ENCODE measurements around the gene SPATA32. TPM values are rescaled to one million over a fixed set of nuclear protein-coding genes. Genes with fewer than 3 reads are reported as not detected.

SPATA32 gene, protein sequence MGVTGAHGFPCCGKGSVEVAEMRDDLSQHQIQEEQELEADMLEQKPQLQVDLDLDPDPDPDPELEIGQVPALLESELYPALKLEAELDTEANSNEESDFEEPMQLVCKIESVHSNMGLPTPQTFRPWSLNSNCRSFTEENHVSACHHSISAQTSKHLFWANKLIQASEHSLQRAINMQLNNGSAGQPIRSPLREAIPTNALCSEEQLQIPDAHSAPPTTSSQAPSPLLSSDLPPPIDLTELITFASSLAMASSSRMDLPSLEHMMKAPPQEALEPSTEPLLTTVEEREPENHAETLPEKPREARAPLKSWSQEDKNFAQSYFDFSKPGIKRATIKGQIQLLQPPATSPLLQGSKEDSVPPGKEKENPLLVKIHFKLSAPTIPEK
- not detected in 2 replicates for total RNA-seq (2012; rRNA removed)

DNA sequence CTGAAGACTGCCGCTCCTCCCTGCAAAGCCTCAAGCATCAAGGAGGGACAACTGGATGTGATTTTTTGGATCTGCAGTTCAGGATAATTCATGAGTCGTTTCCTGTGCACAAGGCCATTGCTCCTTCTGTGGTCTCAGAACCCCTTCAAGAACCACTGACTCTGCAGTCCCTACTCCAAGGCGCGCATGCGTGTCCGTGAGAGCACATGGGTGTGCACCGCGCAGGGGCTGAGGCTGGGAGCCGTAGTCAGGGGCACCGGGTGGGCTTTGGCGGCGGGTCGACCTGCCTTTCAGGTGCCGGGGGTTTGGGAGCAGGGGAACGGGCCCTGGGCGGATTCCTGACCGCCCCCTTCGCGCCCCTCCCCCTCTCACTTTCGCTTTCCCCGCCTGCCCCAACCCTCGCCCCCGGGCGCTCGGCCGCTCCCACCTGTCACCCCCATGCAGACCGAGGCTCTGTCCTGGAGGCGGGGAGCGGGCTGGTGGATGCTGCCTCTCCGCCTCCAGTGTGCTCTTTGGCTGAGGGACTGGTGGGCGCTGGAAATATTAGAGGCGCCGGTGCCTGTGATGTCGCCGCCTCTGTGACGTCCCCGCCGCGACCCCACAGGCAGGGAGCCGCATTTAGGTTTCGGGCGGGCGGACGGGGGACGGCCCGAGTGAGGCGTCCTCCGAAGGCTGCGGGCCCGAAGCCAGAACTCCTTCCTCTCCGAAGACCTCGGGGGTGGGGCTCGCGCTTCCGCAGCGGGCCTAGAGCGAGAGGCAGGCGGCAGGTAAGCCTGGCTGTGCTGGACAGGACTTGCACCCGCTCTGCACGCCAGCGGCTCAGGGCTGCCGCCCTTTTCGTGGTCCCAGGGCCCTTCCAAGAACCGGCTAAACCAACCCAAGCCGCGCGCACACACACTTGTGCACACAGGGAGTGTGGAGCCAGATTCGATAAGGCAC, at the start of gene SPATA32:
SPATA32 (minus strand) TSS at position 518 of the 939 bp plus-strand sequence; CDS start at position 440, 78 bp downstream.
- Histone ChIP-seq H3K4me2 (ENCODE audit: low read length) (peak within 1 kb of the TSS; percentile 44), H3K4me1 (ENCODE audit: control insufficient read depth, insufficient read depth, low read length) (peaks cover 43% of the 10 kb centered on the region), H3K9me3 (replicated peaks; ENCODE audit: low read length) (no peaks in the 10 kb centered on the region), H3K9ac (ENCODE audit: low read depth, low read length) (peak within 1 kb of the TSS; percentile 10), H3K36me3 (ENCODE audit: insufficient read depth, low read length) (peaks cover 40% of the 10 kb centered on the region), H3K4me3 (ENCODE audit: low read length) (no peak within 1 kb of the TSS), H3K27me3 (ENCODE audit: control insufficient read depth, insufficient read depth, low read length) (no peaks in the 10 kb centered on the region)

DNA sequence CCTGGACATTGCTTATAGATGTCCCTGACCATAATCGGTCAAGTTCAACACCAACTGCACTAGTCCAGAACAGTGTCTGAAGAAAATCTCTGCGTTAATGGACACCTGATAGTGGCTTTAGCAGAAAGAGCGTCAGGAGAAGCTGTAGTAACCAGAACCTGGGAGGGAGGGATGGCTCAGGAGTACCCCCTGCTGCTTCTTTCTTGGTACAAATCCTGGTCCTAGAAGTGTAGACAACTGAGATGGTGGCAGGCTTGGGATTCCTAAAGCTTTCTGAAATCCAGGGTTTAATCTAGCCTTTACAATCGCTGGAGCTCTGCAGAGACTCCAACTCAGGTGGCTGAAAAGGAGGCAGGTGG, 49.5 kb upstream of the SPATA32 start:
- Histone ChIP-seq H3K4me3 (ENCODE audit: low read length) (no peak overlapping the region), H3K9me3 (replicated peaks; ENCODE audit: low read length) (no peaks in the 10 kb centered on the region), H3K27me3 (ENCODE audit: control insufficient read depth, insufficient read depth, low read length) (no peaks in the 10 kb centered on the region), H3K4me2 (ENCODE audit: low read length) (peak overlapping the region; percentile 80), H3K9ac (ENCODE audit: low read depth, low read length) (peak overlapping the region; percentile 91), H3K36me3 (ENCODE audit: insufficient read depth, low read length) (peaks cover 31% of the 10 kb centered on the region), H3K4me1 (ENCODE audit: control insufficient read depth, insufficient read depth, low read length) (peaks cover 67% of the 10 kb centered on the region)

DNA sequence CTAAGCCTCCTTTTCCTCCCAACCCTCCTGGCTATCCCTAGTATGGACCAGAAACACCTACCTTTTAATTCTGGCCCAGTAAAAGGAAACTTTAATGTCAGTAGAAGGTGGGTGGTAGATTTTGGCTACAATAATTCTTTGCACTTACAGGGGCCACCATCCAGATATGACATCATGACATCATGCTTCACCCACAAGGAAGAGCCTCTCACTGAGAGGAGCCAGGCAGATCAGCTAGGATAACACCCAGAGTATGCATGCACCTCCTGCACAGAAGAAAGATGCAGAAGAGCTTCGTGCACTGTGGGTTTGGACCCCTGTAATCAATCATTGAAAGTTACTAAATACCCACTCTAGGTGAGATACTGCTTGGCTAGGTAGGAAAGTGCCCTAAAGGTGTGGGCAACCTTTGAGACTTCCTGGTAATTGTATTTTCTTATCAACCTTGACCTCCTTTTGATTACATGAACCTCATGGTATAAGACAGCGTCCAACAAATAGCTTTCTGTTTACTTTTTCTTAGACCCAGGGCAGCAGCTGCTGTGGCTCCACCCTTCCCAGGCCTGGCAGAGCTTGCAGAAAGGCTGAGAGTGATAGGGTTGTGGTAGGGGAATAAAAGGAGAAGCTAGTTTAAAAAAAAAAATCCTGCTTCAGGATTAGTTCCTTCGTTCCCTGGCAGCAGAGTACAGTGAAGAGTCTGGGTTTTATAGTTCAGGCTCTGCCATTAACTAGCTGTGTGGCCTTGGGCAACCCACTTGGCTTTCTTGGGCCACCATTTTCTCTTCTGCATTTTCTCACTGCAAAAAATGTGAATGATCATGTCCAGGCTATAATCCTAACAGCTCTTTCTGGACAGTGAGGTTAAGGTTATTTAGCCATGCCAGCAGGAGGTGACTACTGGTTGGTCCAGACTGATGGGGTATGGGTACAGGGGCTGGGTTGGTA, 48.8 kb upstream of the SPATA32 start:
- Histone ChIP-seq H3K27me3 (ENCODE audit: control insufficient read depth, insufficient read depth, low read length) (no peaks in the 10 kb centered on the region), H3K36me3 (ENCODE audit: insufficient read depth, low read length) (peaks cover 34% of the 10 kb centered on the region), H3K4me3 (ENCODE audit: low read length) (no peak overlapping the region), H3K9ac (ENCODE audit: low read depth, low read length) (peak overlapping the region; percentile 91), H3K4me1 (ENCODE audit: control insufficient read depth, insufficient read depth, low read length) (peaks cover 75% of the 10 kb centered on the region), H3K9me3 (replicated peaks; ENCODE audit: low read length) (no peaks in the 10 kb centered on the region), H3K4me2 (ENCODE audit: low read length) (peak overlapping the region; percentile 80)

DNA sequence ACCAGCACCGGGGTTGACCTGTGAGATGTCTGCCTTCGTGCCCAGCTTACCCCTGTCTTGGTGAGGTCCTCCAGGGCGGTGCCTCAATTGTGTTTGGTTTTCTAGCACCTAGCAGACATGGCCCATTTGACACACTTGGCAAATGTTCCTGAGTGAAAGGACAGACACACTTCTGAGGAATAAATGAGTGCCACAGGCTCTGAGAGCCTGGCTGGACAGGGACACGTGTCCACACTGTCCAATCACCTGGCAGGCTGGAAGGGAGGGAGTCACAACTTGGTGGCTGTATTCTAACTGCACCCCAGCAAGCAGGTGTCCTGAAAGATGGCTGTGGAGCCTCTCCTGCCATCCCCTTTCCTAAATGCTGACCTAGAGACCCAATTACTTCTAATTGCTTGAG, 47.5 kb upstream of the SPATA32 start:
- Histone ChIP-seq H3K9me3 (replicated peaks; ENCODE audit: low read length) (no peaks in the 10 kb centered on the region), H3K4me2 (ENCODE audit: low read length) (no peak overlapping the region), H3K4me3 (ENCODE audit: low read length) (no peak overlapping the region), H3K9ac (ENCODE audit: low read depth, low read length) (no peak overlapping the region), H3K27me3 (ENCODE audit: control insufficient read depth, insufficient read depth, low read length) (no peaks in the 10 kb centered on the region), H3K4me1 (ENCODE audit: control insufficient read depth, insufficient read depth, low read length) (peaks cover 82% of the 10 kb centered on the region), H3K36me3 (ENCODE audit: insufficient read depth, low read length) (peaks cover 39% of the 10 kb centered on the region)

DNA sequence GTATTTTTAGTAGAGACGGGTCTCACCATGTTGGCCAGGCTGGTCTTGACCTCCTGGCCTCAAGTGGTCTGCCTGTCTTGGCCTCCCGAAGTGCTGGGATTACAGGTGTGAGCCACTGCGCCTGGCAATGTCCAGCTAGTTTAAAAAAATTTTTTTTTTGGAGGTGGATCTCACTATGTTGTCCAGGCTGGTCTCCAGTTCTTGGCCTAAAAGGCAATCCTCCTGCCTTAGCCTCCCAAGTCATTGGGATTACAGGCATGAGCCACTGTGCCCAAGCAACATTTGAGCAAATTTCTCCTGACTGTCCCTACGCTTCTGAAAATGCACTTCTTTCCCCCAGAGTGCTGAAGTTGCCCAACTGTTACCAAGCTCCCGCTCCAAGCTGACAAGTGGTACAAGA, 46.9 kb upstream of the SPATA32 start:
- H3K9ac ChIP-seq (ENCODE audit: low read depth, low read length), result no peak overlapping the region
- no peaks in the 10 kb centered on the region for H3K9me3 ChIP-seq (replicated peaks; ENCODE audit: low read length)
- no peak overlapping the region for H3K4me2 ChIP-seq (ENCODE audit: low read length)
- H3K27me3 ChIP-seq (ENCODE audit: control insufficient read depth, insufficient read depth, low read length), result no peaks in the 10 kb centered on the region
- H3K4me3 ChIP-seq (ENCODE audit: low read length), result no peak overlapping the region
- peaks cover 78% of the 10 kb centered on the region for H3K4me1 ChIP-seq (ENCODE audit: control insufficient read depth, insufficient read depth, low read length)
- H3K36me3 ChIP-seq (ENCODE audit: insufficient read depth, low read length), result peaks cover 43% of the 10 kb centered on the region

DNA sequence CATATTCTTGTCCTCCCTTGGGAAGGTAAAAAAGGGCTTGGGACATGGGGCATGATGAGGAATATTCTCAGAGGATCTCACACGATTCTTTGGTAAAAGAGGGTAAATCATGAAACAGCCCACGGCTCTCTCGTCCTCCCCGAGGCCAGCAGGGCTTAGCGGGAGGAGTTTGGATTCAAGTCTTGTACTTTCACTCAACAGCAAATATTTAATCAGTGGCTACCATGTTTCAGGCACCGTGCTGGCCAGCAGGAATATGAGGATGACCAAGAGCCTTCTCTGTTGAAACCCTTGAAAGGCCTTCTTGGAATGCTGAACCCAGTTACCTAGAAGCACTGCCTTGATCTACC, 46.1 kb upstream of the SPATA32 start:
- Histone ChIP-seq H3K9ac (ENCODE audit: low read depth, low read length) (peak overlapping the region; percentile 63), H3K4me2 (ENCODE audit: low read length) (peak overlapping the region; percentile 71), H3K4me3 (ENCODE audit: low read length) (peak overlapping the region; percentile 23)

DNA sequence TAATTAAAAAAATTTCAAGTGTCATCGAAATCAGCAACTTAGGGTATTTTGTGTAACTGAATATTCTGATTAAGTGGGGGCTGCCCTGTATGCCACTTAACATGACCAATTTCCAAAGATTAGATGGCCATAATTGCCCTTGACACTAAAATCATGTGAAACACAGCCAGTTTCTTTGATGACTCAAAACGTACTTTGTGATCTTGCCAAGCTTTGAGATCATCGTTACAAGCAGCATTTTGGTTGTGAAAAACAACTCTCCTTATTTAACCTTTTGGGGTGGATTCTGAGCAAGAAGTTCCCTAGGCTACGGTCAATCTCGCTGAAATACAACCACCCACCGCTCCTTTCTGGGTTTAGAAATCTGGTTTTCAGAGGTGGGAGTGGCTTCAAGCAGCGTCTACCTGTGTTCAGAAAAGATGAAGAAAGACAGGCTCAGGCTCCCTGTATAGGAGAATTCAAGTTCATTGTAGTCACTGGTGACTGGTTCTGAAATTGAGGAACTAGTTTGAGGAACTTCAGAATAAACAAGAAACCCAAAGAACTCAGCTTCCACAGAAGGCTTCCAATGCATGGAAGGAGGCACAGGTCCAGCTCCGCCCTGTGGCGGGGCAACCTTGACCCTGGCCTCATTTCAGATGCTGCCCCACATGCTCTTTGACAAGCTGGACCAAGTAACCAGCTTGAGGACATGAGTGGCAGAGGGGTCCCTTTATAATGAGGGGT, 45.6 kb upstream of the SPATA32 start:
- Histone ChIP-seq H3K36me3 (ENCODE audit: insufficient read depth, low read length) (peaks cover 43% of the 10 kb centered on the region), H3K9ac (ENCODE audit: low read depth, low read length) (peak overlapping the region; percentile 63), H3K9me3 (replicated peaks; ENCODE audit: low read length) (no peaks in the 10 kb centered on the region), H3K4me2 (ENCODE audit: low read length) (peak overlapping the region; percentile 71), H3K4me3 (ENCODE audit: low read length) (peak overlapping the region; percentile 23), H3K27me3 (ENCODE audit: control insufficient read depth, insufficient read depth, low read length) (no peaks in the 10 kb centered on the region), H3K4me1 (ENCODE audit: control insufficient read depth, insufficient read depth, low read length) (peaks cover 74% of the 10 kb centered on the region)

More for the DNA sequence above, 46.1 kb upstream of the SPATA32 start:
- no peaks in the 10 kb centered on the region for H3K9me3 ChIP-seq (replicated peaks; ENCODE audit: low read length)
- H3K4me1 ChIP-seq (ENCODE audit: control insufficient read depth, insufficient read depth, low read length), result peaks cover 74% of the 10 kb centered on the region
- peaks cover 43% of the 10 kb centered on the region for H3K36me3 ChIP-seq (ENCODE audit: insufficient read depth, low read length)
- no peaks in the 10 kb centered on the region for H3K27me3 ChIP-seq (ENCODE audit: control insufficient read depth, insufficient read depth, low read length)

DNA sequence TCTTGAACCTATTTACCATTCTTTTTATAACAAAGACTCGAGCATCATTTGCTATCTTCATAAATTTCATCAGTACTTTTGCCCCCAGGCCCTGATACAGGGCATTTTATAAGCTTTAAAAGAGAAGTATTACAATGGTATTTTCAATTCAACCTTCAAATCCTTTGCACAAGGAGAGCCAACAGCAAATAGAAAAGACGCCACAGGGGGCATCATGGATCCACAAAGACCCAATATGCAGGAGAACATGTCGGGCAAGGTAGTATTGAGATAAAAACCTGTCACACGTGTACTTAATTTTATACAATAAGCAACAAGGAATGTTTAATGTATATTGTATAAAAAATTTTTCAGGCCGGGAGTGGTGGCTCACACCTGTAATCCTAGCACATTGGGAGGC, 44.7 kb upstream of the SPATA32 start:
- H3K4me2 ChIP-seq (ENCODE audit: low read length), result peak overlapping the region; percentile 50
- H3K4me1 ChIP-seq (ENCODE audit: control insufficient read depth, insufficient read depth, low read length), result peaks cover 74% of the 10 kb centered on the region
- H3K9ac ChIP-seq (ENCODE audit: low read depth, low read length), result peak overlapping the region; percentile 47
- H3K4me3 ChIP-seq (ENCODE audit: low read length), result peak overlapping the region; percentile 18
- H3K9me3 ChIP-seq (replicated peaks; ENCODE audit: low read length), result no peaks in the 10 kb centered on the region
- H3K36me3 ChIP-seq (ENCODE audit: insufficient read depth, low read length), result peaks cover 38% of the 10 kb centered on the region
- no peaks in the 10 kb centered on the region for H3K27me3 ChIP-seq (ENCODE audit: control insufficient read depth, insufficient read depth, low read length)

DNA sequence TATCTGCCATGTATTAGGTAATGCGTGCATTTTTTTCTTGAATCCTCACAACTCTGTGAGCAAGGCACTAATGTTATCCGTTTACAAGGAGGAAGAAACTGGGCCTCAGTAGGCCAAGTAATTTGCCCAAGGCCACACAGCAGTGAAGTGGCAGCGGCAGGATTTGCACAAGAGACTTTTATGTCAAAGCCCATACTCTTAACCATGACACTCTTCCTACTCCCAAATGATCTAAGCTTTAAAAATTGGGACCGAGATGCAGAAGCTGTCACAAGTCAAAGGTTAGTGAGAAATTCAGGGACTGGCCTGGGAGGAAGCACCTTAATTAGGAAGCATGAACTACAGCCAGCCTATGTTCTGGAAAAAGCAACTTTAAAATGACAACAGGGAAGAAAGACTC, 44.2 kb upstream of the SPATA32 start:
- Histone ChIP-seq H3K27me3 (ENCODE audit: control insufficient read depth, insufficient read depth, low read length) (no peaks in the 10 kb centered on the region), H3K4me3 (ENCODE audit: low read length) (no peak overlapping the region), H3K4me1 (ENCODE audit: control insufficient read depth, insufficient read depth, low read length) (peaks cover 70% of the 10 kb centered on the region), H3K9ac (ENCODE audit: low read depth, low read length) (peak overlapping the region; percentile 47), H3K36me3 (ENCODE audit: insufficient read depth, low read length) (peaks cover 34% of the 10 kb centered on the region), H3K9me3 (replicated peaks; ENCODE audit: low read length) (no peaks in the 10 kb centered on the region), H3K4me2 (ENCODE audit: low read length) (peak overlapping the region; percentile 50)

DNA sequence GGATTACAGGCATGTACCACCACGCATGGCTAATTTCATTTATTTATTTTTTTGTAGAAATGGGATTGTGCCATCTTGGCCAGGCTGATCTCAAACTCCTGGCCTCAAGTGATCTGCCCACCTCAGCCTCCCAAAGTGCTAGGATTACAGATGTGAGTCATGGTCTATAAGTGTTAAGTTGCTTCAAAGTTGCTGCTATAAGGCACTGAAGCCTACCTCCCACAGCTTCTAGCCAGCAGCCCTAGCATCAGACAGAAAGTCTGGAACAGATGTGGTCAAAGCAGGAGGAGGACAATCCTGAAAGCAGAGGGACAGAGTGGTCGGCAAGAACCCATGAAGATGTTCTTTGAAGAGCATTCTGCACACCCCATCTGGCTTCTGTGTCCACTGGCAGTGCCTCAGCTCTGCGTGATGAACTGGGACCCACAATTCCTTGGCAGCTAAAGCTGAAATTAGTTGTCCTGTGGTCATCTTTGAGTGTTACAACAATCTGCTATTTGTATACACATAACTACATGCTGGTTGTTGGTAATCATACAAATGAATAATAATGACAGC, 43.7 kb upstream of the SPATA32 start:
- no peak overlapping the region for H3K4me3 ChIP-seq (ENCODE audit: low read length)
- H3K9me3 ChIP-seq (replicated peaks; ENCODE audit: low read length), result no peaks in the 10 kb centered on the region
- H3K4me1 ChIP-seq (ENCODE audit: control insufficient read depth, insufficient read depth, low read length), result peaks cover 65% of the 10 kb centered on the region
- H3K9ac ChIP-seq (ENCODE audit: low read depth, low read length), result peak overlapping the region; percentile 47
- H3K36me3 ChIP-seq (ENCODE audit: insufficient read depth, low read length), result peaks cover 32% of the 10 kb centered on the region
- H3K27me3 ChIP-seq (ENCODE audit: control insufficient read depth, insufficient read depth, low read length), result no peaks in the 10 kb centered on the region
- peak overlapping the region; percentile 50 for H3K4me2 ChIP-seq (ENCODE audit: low read length)
